GM12878 (cell line): Measurements from ENCODE around the gene PDCD10. TPM values are rescaled to one million over a fixed set of nuclear protein-coding genes. Genes with fewer than 3 reads are reported as not detected.

Experiments
- ATAC-seq: fragments of 200-7000 bp; cut with Tn5 transposase; 3 replicates; pipeline ENCODE4 v1.9.1; 2020; ENCODE audit warnings: mild to moderate bottlenecking, moderate library complexity
- BruUV-seq: library from RNA; stranded (reverse); fragments of 400-500 nt; replicated peaks from 2 replicates; lab custom pipeline; 2021; lab: Mats Ljungman, UMichigan
- CTCF ChIA-PET: fragments of 300-600 bp; sonication (Branson Sonifier 250); formaldehyde crosslinking; extraction: SDS; loops from one replicate; lab custom pipeline; 2021; ENCODE audit warnings: inconsistent platforms; lab: Yijun Ruan, JAX
- POLR2A ChIA-PET: fragments of 350-600 bp; formaldehyde crosslinking; extraction: SDS; loops from one replicate; lab custom pipeline; 2021; ENCODE audit warnings: inconsistent platforms; lab: Charles Lee
- RAD21 ChIA-PET: fragments of 300-600 bp; sonication (Branson Sonifier 250); formaldehyde crosslinking; loops from one replicate; lab custom pipeline; 2023; ENCODE audit warnings: antibody characterized with exemption; ENCODE audit not compliant: unreplicated experiment; lab: Charles Lee
- SMC1A ChIA-PET: fragments of 300-600 bp; sonication (Branson Sonifier 250); formaldehyde crosslinking; loops from one replicate; lab custom pipeline; 2023; ENCODE audit not compliant: unreplicated experiment, uncharacterized antibody; lab: Charles Lee
- DNase-seq: peaks from one replicate; pipeline ENCODE4 v3.0.0-alpha.2; 2011; ENCODE audit warnings: low read depth, low spot score
- FAIRE-seq: peaks from 3 replicates; lab custom pipeline; 2011; peaks lifted over from hg19 to GRCh38; lab: Jason Lieb, UNC
- H2AFZ ChIP-seq: 2 replicates; pipeline ENCODE4 v1.6.0; 2011; ENCODE audit warnings: low read depth, low read length, control low read depth; ENCODE audit not compliant: control insufficient read depth
- H3K27ac ChIP-seq: 2 replicates; pipeline ENCODE4 v1.5.1; 2011; ENCODE audit warnings: control low read depth; ENCODE audit not compliant: control insufficient read depth, insufficient read depth
- H3K27me3 ChIP-seq, 2 experiments: replicated peaks in 1 of 2; 2 replicates each; pipeline versions ENCODE4 v1.6.0 to v1.6.1; 2011; ENCODE audit warnings: low read length in 1 of 2; ENCODE audit not compliant: control insufficient read depth in 2 of 2, insufficient read depth in 2 of 2
- H3K36me3 ChIP-seq, 2 experiments: 2 replicates each; pipeline ENCODE4 v1.5.1; 2011; ENCODE audit warnings: low read length in 1 of 2; ENCODE audit not compliant: control insufficient read depth in 2 of 2, insufficient read depth in 2 of 2
- H3K4me1 ChIP-seq: 2 replicates; pipeline ENCODE4 v1.6.1; 2011; ENCODE audit warnings: mild to moderate bottlenecking, low read length, moderate library complexity, mixed read lengths; ENCODE audit not compliant: control insufficient read depth, insufficient read depth
- H3K4me2 ChIP-seq: 2 replicates; pipeline ENCODE4 v1.6.0; 2011; ENCODE audit warnings: control low read depth; ENCODE audit not compliant: control insufficient read depth, insufficient read depth
- H3K4me3 ChIP-seq: fragments of 200-600 bp; sonication (generic); 2 replicates; pipeline ENCODE4 v1.5.1; 2016
- H3K79me2 ChIP-seq: 2 replicates; pipeline ENCODE4 v1.6.0; 2011; ENCODE audit warnings: low read length; ENCODE audit not compliant: control insufficient read depth, insufficient read depth
- H3K9ac ChIP-seq: 2 replicates; pipeline ENCODE4 v1.8.0; 2011; ENCODE audit warnings: low read length, control low read depth, mixed read lengths; ENCODE audit not compliant: control insufficient read depth, insufficient read depth
- H3K9me3 ChIP-seq: replicated peaks from 3 replicates; pipeline ENCODE4 v1.5.1; 2011; ENCODE audit warnings: mild to moderate bottlenecking, low read length; ENCODE audit not compliant: control insufficient read depth, insufficient read depth
- H4K20me1 ChIP-seq: 2 replicates; pipeline ENCODE4 v1.6.0; 2011; ENCODE audit not compliant: control insufficient read depth, insufficient read depth
- ATF2 ChIP-seq: IDR thresholded peaks from 2 replicates; pipeline ENCODE4 v1.6.1; 2012; ENCODE audit warnings: low read length, inconsistent platforms
- ATF7 ChIP-seq: fragments of 450-650 bp; IDR thresholded peaks from 2 replicates; pipeline ENCODE4 v1.6.1; 2016; ENCODE audit warnings: low read depth, mild to moderate bottlenecking
- BACH1 ChIP-seq: fragments of 450-650 bp; IDR thresholded peaks from 2 replicates; pipeline ENCODE4 v1.6.1; 2017; ENCODE audit warnings: mild to moderate bottlenecking, borderline replicate concordance
- PML ChIP-seq: IDR thresholded peaks from 2 replicates; pipeline ENCODE4 v1.6.1; 2012; ENCODE audit warnings: low read length, inconsistent platforms
- TBL1XR1 ChIP-seq: IDR thresholded peaks from 2 replicates; pipeline ENCODE4 v1.6.1; 2012; ENCODE audit warnings: low read depth, low read length, improper control_type of control experiment
- TCF3 ChIP-seq: IDR thresholded peaks from 2 replicates; pipeline ENCODE4 v1.6.1; 2012; ENCODE audit warnings: low read depth, mild to moderate bottlenecking, low read length, borderline replicate concordance; ENCODE audit not compliant: insufficient read depth
- USF2 ChIP-seq: IDR thresholded peaks from 2 replicates; pipeline ENCODE4 v1.6.1; 2011; ENCODE audit warnings: low read depth, low read length, improper control_type of control experiment, borderline replicate concordance
- ZNF207 ChIP-seq: fragments of 450-650 bp; IDR thresholded peaks from 2 replicates; pipeline ENCODE4 v1.6.1; 2014; ENCODE audit warnings: antibody characterized with exemption, mild to moderate bottlenecking, borderline replicate concordance
- ZNF592 ChIP-seq: fragments of 450-650 bp; IDR thresholded peaks from 2 replicates; pipeline ENCODE4 v1.6.1; 2017; ENCODE audit warnings: mild to moderate bottlenecking, moderate library complexity
- ZNF687 ChIP-seq: fragments of 450-650 bp; IDR thresholded peaks from 2 replicates; pipeline ENCODE4 v1.6.1; 2017; ENCODE audit warnings: mild to moderate bottlenecking, moderate library complexity
- WGBS: methylation state at CpG from one replicate; pipeline ENCODE4 v1.1.6; 2016; ENCODE audit warnings: low lambda C conversion rate; ENCODE audit not compliant: insufficient replicate concordance, insufficient coverage; ENCODE audit errors: missing lambda C conversion rate; 5-methylcytosine and 5-hydroxymethylcytosine counted together
- in situ Hi-C: fragments of 300-500 bp; cut with MboI; formaldehyde crosslinking; loops from 9 replicates; pipeline ENCODE4 v1.14.3; 2018; ENCODE audit warnings: mixed read lengths
- intact Hi-C: fragments of 100-400 bp; cut with micrococcal nuclease; formaldehyde crosslinking; loops from one replicate; pipeline ENCODE4 v1.14.2; 2022; ENCODE audit not compliant: unreplicated experiment
- polyA plus RNA-seq, 11 experiments: library from polyadenylated mRNA; depleted of rRNA in 4 of 11; unstranded in 6 of 11; stranded (reverse) in 5 of 11; fragments of >200 nt; fragmentation: Nextera tagmentation in 4 of 11; fragmentation: Illumina TruSeq in 1 of 11; extraction: Ambion mirVana in 4 of 11; extraction: Trizol in 1 of 11; gene quantifications; 1 replicate in 1 of 11; 2 replicates in 10 of 11; pipeline versions ENCODE4 v1.2.1 to v1.2.3, GENCODE V29; 2011 to 2016; ENCODE audit warnings: inconsistent platforms in 2 of 11, missing spikeins in 2 of 11, low read depth in 1 of 11
- total RNA-seq, 4 experiments: library from RNA; depleted of rRNA in 3 of 4; stranded (reverse); fragments of >200 nt in 3 of 4; fragmentation: Illumina TruSeq in 1 of 4; extraction: Trizol in 1 of 4; gene quantifications; 2 replicates each; pipeline versions ENCODE4 v1.2.1 to v1.2.3, GENCODE V29; 2013 to 2021

The PDCD10 gene
- total and polyA plus RNA-seq, 10 of the 15 experiments (the other 5 are each of a cell fraction or from before 2014, with no cell fraction given): 64.1 to 247 (median 125) TPM

GRCh38 chr3:167668651-167669050 is 66.0 kb downstream of the PDCD10 start:
- no TSS peak for BruUV-seq
- in situ Hi-C loops (no loop called here), intact Hi-C loops (no loop called here)
- Histone ChIP-seq H3K4me1 (no peaks in the 10 kb centered on the region), H2AFZ (no peak overlapping the region), H3K4me2 (no peak overlapping the region), H3K79me2 (no peaks in the 10 kb centered on the region), H4K20me1 (no peaks in the 10 kb centered on the region), H3K27me3 (no peaks in the 10 kb centered on the region), H3K36me3 (peaks cover 0 to 2% of the 10 kb centered on the region in 2 experiments; a peak in 1 of 4 replicates), H3K4me3 (no peak overlapping the region), H3K9me3 (no peaks in the 10 kb centered on the region), H3K9ac (no peak overlapping the region), H3K27ac (no peak overlapping the region)
- POLR2A ChIA-PET: no interaction called here
- DNase-seq (no peak), FAIRE-seq (no peak), ATAC-seq (no peak)
- CTCF ChIA-PET: interaction anchor here (2.1 to 2.6 kb wide), 2 partner anchors 16 to 72 kb away, joined by 7 to 18 read pairs; no protein-coding TSS in a partner anchor
- 94% methylated on average over 1 of the region's 1 CpG for WGBS
- SMC1A ChIA-PET: interaction anchor here (1.4 kb wide), 1 partner anchor 68 kb away, joined by 3 read pairs; no protein-coding TSS in a partner anchor
- RAD21 ChIA-PET: no interaction called here
- TF ChIP-seq TCF3 (no peak), PML (no peak), ATF2 (no peak), ZNF687 (no peak), BACH1 (no peak), TBL1XR1 (no peak), ATF7 (no peak), ZNF592 (no peak), USF2 (no peak), ZNF207 (no peak)
